K562 (cell line): ENCODE results near the gene DCAF7. TPM values are rescaled to one million over a fixed set of nuclear protein-coding genes. Genes with fewer than 3 reads are reported as not detected.

Source experiments
- FOSL1 ChIP-seq: fragments of 200-800 bp; sonication (Bioruptor generic); conservative IDR thresholded peaks from 2 replicates; pipeline ENCODE4 v1.6.1; 2016; ENCODE audit warnings: missing genetic modification characterization, missing compliant biosample characterization
- GMEB1 ChIP-seq: fragments of 250-450 bp; sonication (Bioruptor Pico); IDR thresholded peaks from 2 replicates; pipeline ENCODE4 v1.4.0; 2020; ENCODE audit warnings: mild to moderate bottlenecking
- JUN ChIP-seq, 2 experiments: sonication (generic) in 1 of 2; formaldehyde crosslinking in 1 of 2; IDR thresholded peaks; 2 replicates each; pipeline versions ENCODE4 v1.6.1 to v1.8.0; 2012 to 2022; ENCODE audit warnings: borderline replicate concordance in 2 of 2, mild to moderate bottlenecking in 2 of 2, improper control_type of control experiment in 1 of 2, low read depth in 1 of 2, low read length in 1 of 2, missing genetic modification reagents in 1 of 2
- KAT8 ChIP-seq: fragments of 450-650 bp; IDR thresholded peaks from 2 replicates; pipeline ENCODE4 v1.6.1; 2016; ENCODE audit warnings: low read depth, mild to moderate bottlenecking
- MTA2 ChIP-seq: fragments of 450-650 bp; IDR thresholded peaks from 2 replicates; pipeline ENCODE4 v1.6.1; 2016; ENCODE audit warnings: low read depth
- RFX7 ChIP-seq: fragments of 250-450 bp; sonication (Bioruptor Pico); IDR thresholded peaks from 2 replicates; pipeline ENCODE4 v1.5.1; 2021; ENCODE audit warnings: mild to moderate bottlenecking
- RREB1 ChIP-seq: fragments of 250-450 bp; sonication (Bioruptor Pico); IDR thresholded peaks from 2 replicates; pipeline ENCODE4 v1.4.0; 2020
- SMARCE1 ChIP-seq: fragments of 450-650 bp; IDR thresholded peaks from 2 replicates; pipeline ENCODE4 v1.7.1; 2016; ENCODE audit warnings: mild to moderate bottlenecking
- SUPT5H ChIP-seq: fragments of 450-650 bp; IDR thresholded peaks from 2 replicates; pipeline ENCODE4 v1.6.1; 2016
- ZNF518B ChIP-seq: fragments of 250-450 bp; sonication (Bioruptor Pico); IDR thresholded peaks from 2 replicates; pipeline ENCODE4 v1.5.0; 2021; ENCODE audit warnings: mild to moderate bottlenecking, moderate library complexity
- ZNF696 ChIP-seq: fragments of 250-450 bp; sonication (Bioruptor Pico); conservative IDR thresholded peaks from 2 replicates; pipeline ENCODE4 v1.4.0; 2020; ENCODE audit warnings: mild to moderate bottlenecking, moderate library complexity
- polyA plus RNA-seq, 8 experiments: library from polyadenylated mRNA; depleted of rRNA in 4 of 8; stranded (reverse) in 5 of 8; unstranded in 3 of 8; fragments of >200 nt; fragmentation: Nextera tagmentation in 2 of 8; fragmentation: Illumina TruSeq in 1 of 8; extraction: Ambion mirVana in 2 of 8; extraction: Trizol in 1 of 8; gene quantifications; 2 replicates each; pipeline versions ENCODE4 v1.2.1 to v1.2.3, GENCODE V29; 2011 to 2014; ENCODE audit warnings: inconsistent platforms in 1 of 8, missing spikeins in 1 of 8
- total RNA-seq, 7 experiments: library from RNA; depleted of rRNA in 6 of 7; stranded (reverse); fragments of >200 nt in 6 of 7; fragmentation: Illumina TruSeq in 2 of 7; extraction: Trizol in 2 of 7; gene quantifications; 2 replicates each; pipeline versions ENCODE4 v1.2.1 to v1.2.3, GENCODE V29; 2011 to 2021; ENCODE audit warnings: low replicate concordance in 1 of 7
- TF ChIP-seq, protein P1 (sequence below), 3 experiments: IDR thresholded peaks in 2 of 3; conservative IDR thresholded peaks in 1 of 3; 2 replicates each; pipeline ENCODE4 v1.5.1; 2011 to 2012; ENCODE audit warnings: low read length in 3 of 3, mild to moderate bottlenecking in 3 of 3, control low read depth in 2 of 3, improper control_type of control experiment in 1 of 3, inconsistent platforms in 1 of 3, low read depth in 1 of 3, mixed read lengths in 1 of 3, moderate library complexity in 1 of 3; ENCODE audit not compliant: insufficient read depth in 2 of 3

The DCAF7 gene
- total and polyA plus RNA-seq, 9 of the 15 experiments (the other 6 are each of a cell fraction or from before 2014, with no cell fraction given), result 30.8 to 123 (median 40.2) TPM

- TF ChIP-seq RREB1 (no peak), KAT8 (no peak), MTA2 (no peak), FOSL1 (tag) (peak; percentile 95), SUPT5H (no peak), RFX7 (no peak), GMEB1 (CRISPR knock-in tag) (no peak), JUN (IDR thresholded peaks at IDR 0.05; ENCODE audit: borderline replicate concordance, low read depth, low read length) (peak; percentile 82), JUN (CRISPR knock-in tag; IDR thresholded peaks at IDR 0.05; ENCODE audit: borderline replicate concordance) (no peak), ZNF518B (CRISPR knock-in tag) (no peak), SMARCE1 (peak; percentile 77), ZNF696 (no peak)
- TF ChIP-seq, protein P1, sequence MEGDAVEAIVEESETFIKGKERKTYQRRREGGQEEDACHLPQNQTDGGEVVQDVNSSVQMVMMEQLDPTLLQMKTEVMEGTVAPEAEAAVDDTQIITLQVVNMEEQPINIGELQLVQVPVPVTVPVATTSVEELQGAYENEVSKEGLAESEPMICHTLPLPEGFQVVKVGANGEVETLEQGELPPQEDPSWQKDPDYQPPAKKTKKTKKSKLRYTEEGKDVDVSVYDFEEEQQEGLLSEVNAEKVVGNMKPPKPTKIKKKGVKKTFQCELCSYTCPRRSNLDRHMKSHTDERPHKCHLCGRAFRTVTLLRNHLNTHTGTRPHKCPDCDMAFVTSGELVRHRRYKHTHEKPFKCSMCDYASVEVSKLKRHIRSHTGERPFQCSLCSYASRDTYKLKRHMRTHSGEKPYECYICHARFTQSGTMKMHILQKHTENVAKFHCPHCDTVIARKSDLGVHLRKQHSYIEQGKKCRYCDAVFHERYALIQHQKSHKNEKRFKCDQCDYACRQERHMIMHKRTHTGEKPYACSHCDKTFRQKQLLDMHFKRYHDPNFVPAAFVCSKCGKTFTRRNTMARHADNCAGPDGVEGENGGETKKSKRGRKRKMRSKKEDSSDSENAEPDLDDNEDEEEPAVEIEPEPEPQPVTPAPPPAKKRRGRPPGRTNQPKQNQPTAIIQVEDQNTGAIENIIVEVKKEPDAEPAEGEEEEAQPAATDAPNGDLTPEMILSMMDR (IDR thresholded peaks at IDR 0.05 in 2 of 3, conservative IDR thresholded peaks at IDR 0.05 in 1 of 3; ENCODE audit: insufficient read depth in 2 of 3, low read depth in 1 of 3, low read length in 3 of 3), result no peak
Observed at GRCh38 chr17:63571632-63572310, 21.5 kb downstream of the DCAF7 start (continued).
